Mononuclear cell (primary cell): ENCODE measurements around the gene CALCOCO2. TPM values are rescaled to one million over a fixed set of nuclear protein-coding genes. Genes with fewer than 3 reads are reported as not detected.
"Not testable (repeated sequence)": the region's sequence is repeated elsewhere in the genome, so short reads cannot be mapped to it uniquely, and the experiment has no call there.

Experiments used
- H3K27me3 ChIP-seq: 2 replicates; pipeline ENCODE4 v1.6.0; 2011; ENCODE audit warnings: low read length, control low read depth; ENCODE audit not compliant: insufficient read depth
- H3K4me1 ChIP-seq: 2 replicates; pipeline ENCODE4 v1.5.1; 2011; ENCODE audit warnings: mild to moderate bottlenecking, low read length, control low read depth; ENCODE audit not compliant: insufficient read depth
- H3K4me3 ChIP-seq: 2 replicates; pipeline ENCODE4 v1.5.1; 2011; ENCODE audit warnings: mild to moderate bottlenecking, low read length, moderate library complexity
- H3K9me3 ChIP-seq: 2 replicates; pipeline ENCODE4 v1.5.1; 2011; ENCODE audit warnings: low read depth, mild to moderate bottlenecking, control low read depth, low read length
- total RNA-seq: library from RNA; depleted of rRNA; stranded (reverse); fragments of >200 nt; gene quantifications from one replicate; pipeline ENCODE4 v1.2.3, GENCODE V29; 2012

Gene CALCOCO2
- total RNA-seq, 1 donor = 136 TPM

GRCh38 chr17:48815311-48815710, 15.5 kb upstream of the CALCOCO2 start:
- Histone ChIP-seq H3K4me1 (peaks cover 15% of the 10 kb centered on the region), H3K9me3 (no peaks in the 10 kb centered on the region), H3K4me3 (no peak overlapping the region), H3K27me3 (peaks cover 45% of the 10 kb centered on the region)

GRCh38 chr17:48816438-48816773, 14.4 kb upstream of the CALCOCO2 start:
- Histone ChIP-seq H3K27me3 (peaks cover 45% of the 10 kb centered on the region), H3K4me1 (peaks cover 15% of the 10 kb centered on the region), H3K4me3 (no peak overlapping the region), H3K9me3 (no peaks in the 10 kb centered on the region)

GRCh38 chr17:48816774-48817590, 13.9 kb upstream of the CALCOCO2 start, which contains the start of gene TTLL6:
Gene TTLL6 (minus strand): TSS chr17:48817229. CDS start chr17:48817072, 157 bp downstream.
- H3K27me3 ChIP-seq = peaks cover 45% of the 10 kb centered on the region
- H3K9me3 ChIP-seq = no peaks in the 10 kb centered on the region
- H3K4me1 ChIP-seq = peaks cover 15% of the 10 kb centered on the region
- H3K4me3 ChIP-seq = no peak within 1 kb of the TSS

GRCh38 chr17:48818361-48818841, 12.4 kb upstream of the CALCOCO2 start:
- no peaks in the 10 kb centered on the region for H3K9me3 ChIP-seq
- no peak overlapping the region for H3K4me3 ChIP-seq
- peaks cover 42% of the 10 kb centered on the region for H3K27me3 ChIP-seq
- H3K4me1 ChIP-seq = peaks cover 15% of the 10 kb centered on the region

- Histone ChIP-seq H3K4me1 (peaks cover 15% of the 10 kb centered on the region), H3K9me3 (no peaks in the 10 kb centered on the region), H3K4me3 (no peak overlapping the region), H3K27me3 (peaks cover 39% of the 10 kb centered on the region)
Measured at GRCh38 chr17:48819466-48819865, 11.4 kb upstream of the CALCOCO2 start.

- not testable (repeated sequence) for H3K9me3 ChIP-seq, H3K4me3 ChIP-seq
- peaks cover 28% of the 10 kb centered on the region for H3K27me3 ChIP-seq
- peaks cover 15% of the 10 kb centered on the region for H3K4me1 ChIP-seq
Measured at GRCh38 chr17:48820936-48821335, 9.9 kb upstream of the CALCOCO2 start.

- Histone ChIP-seq H3K4me3 (no peak overlapping the region), H3K4me1 (peaks cover 4% of the 10 kb centered on the region)
Measured at GRCh38 chr17:48825446-48826381, 5.1 kb upstream of the CALCOCO2 start.

GRCh38 chr17:48831549-48831883, 681 bp downstream of the CALCOCO2 start:
- no peaks in the 10 kb centered on the region for H3K27me3 ChIP-seq
- H3K4me1 ChIP-seq = peaks cover 51% of the 10 kb centered on the region
- H3K4me3 ChIP-seq = peak overlapping the region; percentile 95
- no peaks in the 10 kb centered on the region for H3K9me3 ChIP-seq

More at GRCh38 chr17:48825446-48826381, 5.1 kb upstream of the CALCOCO2 start:
- Histone ChIP-seq H3K27me3 (no peaks in the 10 kb centered on the region), H3K9me3 (no peaks in the 10 kb centered on the region)

- Histone ChIP-seq H3K27me3 (no peaks in the 10 kb centered on the region), H3K4me3 (no peak overlapping the region), H3K4me1 (peaks cover 86% of the 10 kb centered on the region), H3K9me3 (no peaks in the 10 kb centered on the region)
Measured at GRCh38 chr17:48834973-48835372, 4.1 kb downstream of the CALCOCO2 start.

- H3K27me3 ChIP-seq = no peaks in the 10 kb centered on the region
- H3K4me1 ChIP-seq = peaks cover 92% of the 10 kb centered on the region
- no peaks in the 10 kb centered on the region for H3K9me3 ChIP-seq
- H3K4me3 ChIP-seq = no peak overlapping the region
Measured at GRCh38 chr17:48835971-48836370, 5.1 kb downstream of the CALCOCO2 start.

GRCh38 chr17:48837458-48837857, 6.6 kb downstream of the CALCOCO2 start:
- not testable (repeated sequence) for H3K4me3 ChIP-seq, H3K27me3 ChIP-seq, H3K9me3 ChIP-seq
- peaks cover 97% of the 10 kb centered on the region for H3K4me1 ChIP-seq

GRCh38 chr17:48840441-48840840, 9.6 kb downstream of the CALCOCO2 start:
- no peaks in the 10 kb centered on the region for H3K9me3 ChIP-seq
- H3K27me3 ChIP-seq = no peaks in the 10 kb centered on the region
- H3K4me1 ChIP-seq = peaks cover 71% of the 10 kb centered on the region
- no peak overlapping the region for H3K4me3 ChIP-seq

- Histone ChIP-seq H3K4me1 (peaks cover 61% of the 10 kb centered on the region), H3K4me3 (no peak overlapping the region), H3K27me3 (no peaks in the 10 kb centered on the region), H3K9me3 (no peaks in the 10 kb centered on the region)
Measured at GRCh38 chr17:48841395-48841831, 10.6 kb downstream of the CALCOCO2 start.

GRCh38 chr17:48842746-48843145, 11.9 kb downstream of the CALCOCO2 start:
- H3K4me3 ChIP-seq = no peak overlapping the region
- no peaks in the 10 kb centered on the region for H3K27me3 ChIP-seq
- no peaks in the 10 kb centered on the region for H3K9me3 ChIP-seq
- H3K4me1 ChIP-seq = peaks cover 48% of the 10 kb centered on the region
